ENCODE results near the gene MPLKIP.
"Not testable (repeated sequence)": the region's sequence is repeated elsewhere in the genome, so short reads cannot be mapped to it uniquely, and the experiment has no call there.

MPLKIP gene

DNA sequence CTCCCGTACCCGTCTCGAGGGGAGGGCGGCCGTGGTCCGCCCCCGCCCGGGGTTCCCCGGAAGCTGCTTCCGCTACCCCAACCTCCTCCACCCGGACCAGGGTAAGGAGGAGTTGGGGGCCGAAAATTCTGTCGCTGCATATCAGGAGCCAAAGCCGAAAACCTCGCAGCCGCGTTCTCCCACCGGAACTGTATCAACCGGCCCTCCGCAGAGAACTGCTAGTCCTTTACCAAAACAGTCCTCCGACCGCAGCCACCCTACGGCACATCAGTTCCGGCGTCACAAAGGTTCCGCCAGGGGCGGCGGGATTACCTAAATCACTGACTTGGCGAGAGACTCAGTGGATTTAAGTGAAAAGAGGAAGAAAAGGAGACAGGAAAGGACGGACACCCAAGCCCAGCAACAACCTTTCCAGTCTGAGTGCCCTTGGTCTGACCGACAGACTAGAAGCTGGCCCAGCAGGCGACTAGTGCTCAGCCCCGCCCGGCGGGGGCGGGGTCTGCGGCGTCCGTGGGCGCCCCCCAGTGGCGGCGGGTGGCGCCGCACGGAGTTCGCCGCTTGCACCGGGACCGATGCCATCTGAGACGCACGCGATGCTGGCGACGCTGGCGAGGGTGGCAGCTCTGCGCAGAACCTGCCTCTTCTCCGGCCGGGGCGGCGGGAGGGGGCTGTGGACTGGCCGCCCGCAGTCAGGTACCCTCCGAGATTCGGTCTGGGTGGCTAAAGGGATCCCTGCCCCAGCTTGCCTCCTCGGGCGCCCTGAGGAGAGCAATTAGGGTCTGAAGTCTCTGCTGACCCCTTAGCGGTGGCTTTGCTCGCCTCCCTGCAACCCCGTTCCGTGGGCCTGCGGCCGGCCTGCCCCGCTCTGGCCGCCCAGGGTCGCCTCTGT is at the start of gene MPLKIP, which contains the start of gene SUGCT:
Gene MPLKIP, minus strand, starts transcription at position 195 of the 889 bp plus-strand sequence. Its CDS starts 55 bp downstream, at position 140.
Gene SUGCT, plus strand, starts transcription at position 578 of the 889 bp plus-strand sequence.
- peak; percentile 90 for DNase-seq

DNA sequence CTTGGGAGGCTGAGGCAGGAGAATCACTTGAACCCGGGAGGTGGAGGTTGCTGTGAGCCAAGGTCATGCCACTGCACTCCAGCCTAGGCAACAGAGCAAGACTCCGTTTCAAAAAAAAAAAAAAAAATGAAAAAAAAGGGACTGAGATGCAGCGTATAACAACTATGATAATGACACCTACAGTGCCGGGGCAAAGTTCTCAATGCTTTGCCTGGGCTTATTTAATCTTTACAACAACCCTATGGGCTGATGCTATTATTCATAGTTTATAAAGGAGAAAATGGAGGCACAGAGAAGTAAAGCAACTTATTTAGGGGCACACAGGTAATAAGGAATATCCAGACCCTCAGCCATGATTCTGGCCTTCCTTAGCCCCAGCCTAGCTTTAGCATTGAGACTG is 48.0 kb upstream of the MPLKIP start:
- DNase-seq, result no peak

DNA sequence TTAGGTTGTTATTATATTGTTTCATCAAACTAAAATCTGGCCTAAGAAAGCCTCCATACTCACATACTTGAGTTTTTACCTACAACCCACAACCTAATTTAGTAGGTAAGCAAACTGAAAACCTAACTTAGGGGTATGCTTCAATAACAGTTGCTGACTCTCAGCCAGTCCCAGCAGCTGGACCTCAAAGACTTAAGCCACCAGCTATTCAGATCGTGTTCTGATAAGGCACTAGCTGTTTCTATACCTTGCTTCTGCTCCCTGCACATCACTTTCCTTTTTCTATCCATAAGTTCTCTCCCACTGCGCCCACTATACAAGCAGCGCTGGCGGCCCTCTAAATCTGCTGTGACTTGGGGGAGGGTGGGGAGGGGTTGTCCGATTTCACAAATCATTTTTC is 42.6 kb upstream of the MPLKIP start:
- no peak for DNase-seq

DNA sequence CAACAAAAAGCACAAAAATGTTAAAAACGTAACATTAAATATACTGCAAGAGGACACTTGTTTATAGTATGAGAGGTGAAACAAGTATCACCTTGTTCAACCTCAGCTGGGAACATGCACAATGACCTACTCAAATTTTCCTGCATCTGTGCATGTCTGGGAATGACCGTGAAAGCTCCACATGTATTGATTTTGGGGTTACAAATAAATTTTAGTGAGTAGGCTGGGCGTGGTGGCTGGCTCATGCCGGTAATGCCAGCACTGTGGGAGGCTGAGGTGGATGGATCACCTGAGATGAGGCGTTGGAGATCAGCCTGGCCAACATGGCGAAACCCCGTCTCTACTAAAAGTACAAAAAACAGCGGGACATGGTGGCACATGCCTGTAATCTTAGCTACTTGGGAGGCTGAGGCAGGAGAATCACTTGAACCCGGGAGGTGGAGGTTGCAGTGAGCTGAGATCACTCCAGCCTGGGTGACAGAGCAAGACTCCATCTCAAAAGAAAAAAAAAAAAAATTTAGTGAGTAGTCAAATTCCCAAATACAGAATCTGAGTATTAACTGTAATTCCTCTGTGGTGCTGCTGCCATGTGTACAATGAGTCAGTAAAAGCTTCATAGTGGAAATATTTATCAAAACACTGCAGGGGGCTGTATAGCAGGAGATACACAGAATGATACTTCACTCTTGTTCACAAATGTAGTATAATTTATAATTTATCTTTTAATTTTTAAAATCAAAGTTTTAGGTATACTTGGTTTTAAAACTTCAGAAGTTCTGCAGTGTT is 41.5 kb upstream of the MPLKIP start:
- DNase-seq, result no peak

DNA sequence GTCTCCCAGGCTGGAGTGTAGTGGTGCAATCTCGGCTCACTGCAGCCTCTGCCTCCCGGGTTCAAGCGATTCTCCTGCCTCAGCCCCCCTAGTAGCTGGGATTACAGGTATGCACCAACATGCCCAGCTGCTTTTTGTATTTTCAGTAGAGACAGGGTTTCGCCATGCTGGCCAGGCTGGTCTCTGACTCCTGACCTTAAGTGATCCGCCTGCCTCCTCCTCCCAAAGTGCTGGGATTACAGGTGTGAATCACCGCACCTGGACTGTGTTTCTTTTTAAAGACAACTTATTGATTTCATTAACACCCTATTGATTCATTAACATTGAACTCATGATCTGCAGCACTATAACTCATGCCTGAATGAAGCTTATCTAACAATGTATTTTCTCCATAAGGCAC is 40.8 kb upstream of the MPLKIP start:
- not testable (repeated sequence) for DNase-seq

DNA sequence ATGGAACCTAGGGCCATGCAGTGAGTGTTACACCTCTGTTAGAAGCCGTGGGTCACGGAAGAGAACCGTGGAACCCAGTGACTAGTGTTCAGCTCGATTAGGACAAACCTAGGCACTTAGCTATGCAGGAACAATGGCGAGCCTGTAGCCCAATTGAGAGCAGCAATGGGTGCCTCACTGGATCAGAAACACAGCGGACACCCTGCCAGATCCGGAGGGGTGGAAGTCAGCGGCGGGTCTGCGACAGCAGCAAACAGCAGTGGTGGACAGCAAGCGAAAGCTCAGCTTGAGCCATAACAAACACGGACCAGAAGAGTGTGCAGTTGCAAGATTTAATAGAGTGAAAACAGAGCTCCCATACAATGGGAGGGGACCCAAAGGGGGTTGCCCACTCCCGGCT is 38.7 kb upstream of the MPLKIP start:
- DNase-seq, result not testable (repeated sequence)

DNA sequence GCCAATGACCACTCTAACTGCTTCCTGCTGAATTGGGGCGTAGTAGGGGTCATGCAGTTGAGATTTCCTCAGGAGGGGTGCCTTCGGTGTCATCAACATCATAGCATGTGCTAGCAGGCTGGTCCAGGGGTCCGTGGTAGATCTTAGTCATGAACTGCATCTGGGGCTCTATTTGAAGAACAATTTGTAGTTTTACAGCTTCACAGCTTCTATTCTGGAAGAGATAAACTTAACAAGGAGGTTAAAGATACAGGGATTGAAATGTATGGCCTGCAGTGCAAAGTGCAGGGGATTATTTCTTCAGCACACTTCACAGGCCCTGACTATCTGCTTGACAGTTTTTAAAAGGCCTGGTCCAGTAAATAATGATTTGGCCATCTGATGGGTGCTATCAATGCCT is 33.8 kb upstream of the MPLKIP start:
- not testable (repeated sequence) for DNase-seq

DNA sequence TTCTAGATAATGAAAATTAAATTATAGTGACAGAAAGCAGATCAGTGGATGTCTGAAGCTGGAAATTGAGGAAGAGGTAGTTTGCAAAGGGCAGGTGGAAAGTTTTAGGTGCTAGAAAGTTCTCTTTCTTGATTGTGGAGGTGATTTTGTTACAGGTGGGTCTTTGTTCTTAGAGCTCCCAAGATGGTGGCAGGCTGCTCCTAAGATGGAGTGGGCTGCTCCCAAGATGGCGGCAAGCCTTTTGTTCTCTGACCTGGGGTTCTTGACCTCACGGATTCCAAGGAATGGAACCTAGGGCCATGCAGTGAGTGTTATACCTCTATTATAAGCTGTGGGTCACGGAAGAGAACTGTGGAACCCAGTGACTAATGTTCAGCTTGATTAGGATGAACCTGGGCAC is 32.9 kb upstream of the MPLKIP start:
- no peak for DNase-seq

DNA sequence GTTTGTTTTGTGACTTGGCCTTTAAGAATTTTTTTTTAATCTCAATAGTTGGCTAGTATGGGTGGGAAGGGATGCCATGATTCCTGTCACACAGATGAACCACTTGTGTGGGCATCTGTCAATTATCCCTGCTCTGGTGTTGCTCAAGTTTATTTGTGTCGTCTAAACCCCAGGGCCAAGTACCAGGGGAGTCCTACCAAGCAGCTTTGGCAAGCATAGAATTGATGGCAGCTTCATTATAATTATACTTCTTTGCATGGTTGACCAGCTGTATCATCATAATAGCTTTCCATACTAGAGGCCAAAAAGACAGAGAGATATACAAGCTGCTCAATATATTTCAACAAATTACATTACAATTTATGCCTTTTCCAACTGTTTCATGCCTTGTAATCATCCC is 30.8 kb upstream of the MPLKIP start:
- DNase-seq, result no peak

DNA sequence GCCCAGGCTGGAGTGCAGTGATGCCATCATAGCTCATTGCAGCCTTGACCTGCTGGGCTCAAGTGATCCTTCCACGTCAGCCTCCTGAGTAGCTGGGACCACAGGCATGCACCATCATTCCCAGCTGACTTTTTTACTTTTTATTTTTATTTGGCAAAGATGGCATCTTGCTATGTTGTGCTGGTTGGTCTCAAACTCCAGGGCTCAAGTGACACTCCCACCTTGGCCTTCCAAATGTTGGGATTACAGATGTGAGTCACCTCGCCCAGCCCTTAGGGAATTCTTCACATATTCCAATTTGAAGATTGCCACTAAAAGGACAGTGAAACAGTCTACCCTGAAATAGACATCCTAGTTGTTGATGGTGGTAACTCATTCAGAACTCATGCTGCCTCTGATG is 28.1 kb upstream of the MPLKIP start:
- no peak for DNase-seq

DNA sequence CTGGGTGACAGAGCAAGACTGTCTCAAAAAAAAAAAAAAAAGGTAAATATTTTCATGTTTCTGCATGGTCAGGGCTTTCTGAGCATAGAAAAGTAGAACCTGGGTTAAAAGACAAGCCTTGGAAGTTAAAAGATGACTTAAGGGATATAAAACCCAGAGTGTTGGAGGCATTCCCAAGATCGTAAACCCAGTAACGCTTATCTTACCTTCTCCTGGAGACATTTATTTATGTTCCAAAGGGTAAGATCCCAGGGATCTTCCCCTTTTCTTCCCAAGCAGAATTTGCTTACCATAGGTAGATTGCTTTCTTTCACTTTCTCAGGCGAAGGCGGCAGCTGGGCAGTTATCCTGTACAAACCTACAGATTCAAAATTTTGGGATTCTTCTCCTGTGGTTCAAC is 22.6 kb upstream of the MPLKIP start:
- DNase-seq, result no peak

DNA sequence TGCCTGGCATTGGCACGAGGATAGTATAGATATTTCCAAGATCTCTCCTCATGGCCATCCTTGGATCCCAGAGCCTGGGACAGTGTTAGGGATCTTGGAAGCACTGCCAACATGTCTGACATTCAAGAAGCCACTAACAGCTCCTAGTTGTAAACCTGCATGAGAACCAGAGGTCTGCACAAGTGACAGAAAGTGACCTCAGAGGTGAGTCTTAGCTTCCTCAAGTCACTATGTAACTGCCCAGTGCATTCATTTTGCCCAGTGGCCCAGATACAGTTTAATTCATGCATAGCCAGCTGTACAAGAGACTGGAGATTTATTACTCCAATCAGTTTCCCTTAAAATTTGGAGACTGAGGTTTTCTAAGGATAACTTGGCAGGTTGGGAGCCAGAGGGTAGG is 17.1 kb upstream of the MPLKIP start:
- DNase-seq, result no peak

DNA sequence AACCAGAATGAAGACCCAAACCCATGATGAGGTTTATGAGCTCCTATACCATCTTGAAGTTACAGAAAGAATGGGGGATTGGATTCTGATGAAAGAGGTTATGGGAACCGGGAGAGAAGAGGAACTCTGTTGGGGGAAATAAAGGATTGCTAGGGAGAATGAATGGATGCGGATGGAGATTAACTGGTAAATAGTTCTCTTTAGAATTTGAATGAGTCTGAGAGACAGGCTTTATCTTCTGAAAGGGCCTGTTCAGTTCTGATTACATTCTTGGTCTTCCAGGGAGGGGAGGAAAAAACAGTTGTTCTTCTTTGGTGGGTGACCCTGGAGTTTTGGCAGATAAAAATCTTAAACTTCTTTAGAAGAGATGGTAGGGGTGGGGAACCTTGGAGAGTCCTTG is 14.2 kb upstream of the MPLKIP start:
- DNase-seq, result no peak

DNA sequence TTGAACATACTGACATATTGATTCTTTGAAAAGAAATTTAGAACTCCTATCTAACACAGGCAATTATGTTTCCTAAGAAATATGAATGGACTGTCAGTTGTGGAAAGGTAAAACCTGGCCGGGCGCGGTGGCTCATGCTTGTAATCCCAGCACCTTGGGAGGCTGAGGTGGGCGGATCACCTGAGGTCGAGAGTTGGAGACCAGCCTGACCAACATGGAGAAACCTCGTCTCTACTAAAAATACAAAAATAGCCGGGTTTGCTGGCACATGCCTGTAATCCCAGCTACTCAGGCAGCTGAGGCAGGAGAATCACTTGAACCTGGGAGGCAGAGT is 13.8 kb upstream of the MPLKIP start:
- not testable (repeated sequence) for DNase-seq

DNA sequence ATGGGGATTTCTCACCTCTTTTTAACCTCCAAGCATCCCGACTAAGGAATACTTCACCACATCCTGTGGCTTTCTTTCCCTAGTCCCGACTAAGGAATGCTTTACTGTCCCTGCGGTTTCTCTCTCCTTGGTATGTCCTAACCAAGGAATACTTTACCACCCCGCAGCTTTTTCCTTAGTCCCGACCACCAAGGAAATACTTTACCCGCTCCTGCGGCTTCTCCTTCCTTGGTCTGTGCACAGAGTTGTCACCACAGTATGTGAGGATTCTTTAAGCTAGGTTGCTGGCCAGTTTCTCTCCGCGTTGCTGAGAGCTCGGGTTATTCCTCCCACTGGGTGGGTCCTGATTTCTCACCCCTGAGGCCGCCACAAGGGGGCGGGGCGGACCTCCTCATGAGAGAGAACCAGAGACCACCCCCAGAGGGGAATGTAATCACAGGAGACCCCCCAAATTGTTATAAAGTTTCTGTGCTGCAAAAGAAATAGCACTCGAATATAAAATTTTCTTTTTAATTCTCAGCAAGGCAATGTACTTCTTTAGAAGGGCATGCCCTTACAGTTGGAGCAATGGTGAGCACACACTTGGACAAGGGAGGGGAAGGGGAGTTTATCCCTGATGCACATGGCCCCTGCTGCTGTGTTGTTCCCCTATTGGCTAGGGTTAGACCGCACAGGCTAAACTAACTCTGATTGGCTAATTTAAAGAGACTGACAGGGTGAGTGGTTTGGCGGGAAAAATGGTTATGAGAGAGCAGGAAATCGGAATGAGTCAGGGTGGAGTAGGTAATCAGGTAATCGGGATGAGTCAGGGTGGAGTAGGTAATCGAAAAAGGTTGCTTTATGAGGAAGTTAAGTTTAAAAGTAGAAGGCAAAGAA is 13.2 kb upstream of the MPLKIP start:
- no peak for DNase-seq

DNA sequence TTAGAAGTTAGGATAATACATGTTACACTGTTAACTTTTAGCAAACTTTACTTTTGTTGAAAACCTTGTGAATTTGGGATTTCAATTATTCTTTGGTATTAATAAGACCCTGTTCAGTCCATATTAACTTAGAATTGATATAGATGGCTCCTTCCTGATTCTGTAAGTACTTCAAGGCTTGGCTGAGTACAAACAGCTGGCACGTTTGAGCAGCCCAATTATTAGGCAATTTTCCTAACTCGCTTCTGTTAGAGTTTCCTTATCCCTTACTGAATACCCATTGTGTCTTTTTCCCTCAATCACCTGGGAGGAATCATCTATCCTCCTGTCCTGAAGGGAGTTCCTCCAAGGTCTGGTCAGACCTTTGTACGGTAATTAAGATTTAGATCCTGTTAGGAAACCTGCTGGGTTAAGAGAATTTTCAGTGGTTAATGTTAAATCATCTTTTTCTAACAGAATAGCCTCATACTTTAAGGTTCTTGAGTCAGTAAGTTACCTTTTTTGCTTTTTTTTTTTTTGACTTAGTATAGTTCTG is 11.2 kb upstream of the MPLKIP start:
- not testable (repeated sequence) for DNase-seq

DNA sequence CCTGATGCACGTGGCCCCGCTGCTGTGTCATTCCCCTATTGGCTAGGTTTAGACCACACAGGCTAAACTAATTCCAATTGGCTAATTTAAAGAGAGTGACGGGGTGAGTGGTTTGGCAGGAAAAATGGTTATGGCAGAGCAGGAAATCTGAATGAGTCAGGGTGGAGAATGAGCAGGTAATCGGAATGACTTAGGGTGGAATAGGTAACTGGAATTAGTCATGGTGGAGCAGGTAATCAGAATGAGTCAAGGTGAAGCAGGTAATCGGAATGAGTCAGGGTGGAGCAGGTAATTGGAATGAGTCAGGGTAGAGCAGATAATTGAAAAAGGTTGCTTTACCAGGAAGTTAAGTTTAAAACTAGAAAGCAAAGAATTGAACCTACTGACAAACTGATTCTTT is 7.5 kb upstream of the MPLKIP start:
- not testable (repeated sequence) for DNase-seq

DNA sequence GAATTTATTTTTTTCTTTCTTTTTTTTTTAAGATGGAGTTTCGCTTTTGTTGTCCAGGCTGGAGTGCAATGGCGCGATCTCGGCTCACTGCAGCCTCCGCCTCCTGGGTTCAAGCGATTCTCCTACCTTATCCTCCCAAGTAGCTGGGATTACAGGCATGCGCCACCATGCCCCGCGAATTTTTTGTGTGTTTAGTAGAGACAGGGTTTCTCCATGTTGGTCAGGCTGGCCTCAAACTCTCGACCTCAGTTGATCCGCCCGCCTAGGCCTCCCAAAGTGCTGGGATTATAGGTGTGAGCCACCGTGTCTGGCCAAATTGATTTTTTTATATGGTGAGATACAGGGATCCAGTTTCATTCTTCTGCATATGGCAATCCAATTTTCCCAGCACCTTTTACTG is 5.5 kb upstream of the MPLKIP start:
- not testable (repeated sequence) for DNase-seq

DNA sequence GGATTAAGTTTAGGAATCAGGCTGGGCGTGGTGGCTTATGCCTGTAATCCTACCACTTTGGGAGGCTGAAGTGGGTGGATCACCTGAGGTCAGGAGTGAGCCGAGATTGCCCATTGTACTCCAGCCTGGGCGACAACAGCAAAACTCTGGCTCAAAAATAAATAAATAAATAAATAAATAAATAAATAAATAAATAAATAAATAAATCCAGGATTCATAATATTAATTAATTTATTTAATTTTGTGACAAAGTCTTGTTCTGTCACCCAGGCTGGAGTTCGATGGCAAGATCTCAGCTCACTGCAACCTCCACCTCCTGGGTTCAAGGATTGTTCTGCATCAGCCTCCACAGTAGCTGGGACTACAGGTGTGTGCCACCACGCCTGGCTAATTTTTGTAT is 4.6 kb upstream of the MPLKIP start:
- DNase-seq, result no peak

DNA sequence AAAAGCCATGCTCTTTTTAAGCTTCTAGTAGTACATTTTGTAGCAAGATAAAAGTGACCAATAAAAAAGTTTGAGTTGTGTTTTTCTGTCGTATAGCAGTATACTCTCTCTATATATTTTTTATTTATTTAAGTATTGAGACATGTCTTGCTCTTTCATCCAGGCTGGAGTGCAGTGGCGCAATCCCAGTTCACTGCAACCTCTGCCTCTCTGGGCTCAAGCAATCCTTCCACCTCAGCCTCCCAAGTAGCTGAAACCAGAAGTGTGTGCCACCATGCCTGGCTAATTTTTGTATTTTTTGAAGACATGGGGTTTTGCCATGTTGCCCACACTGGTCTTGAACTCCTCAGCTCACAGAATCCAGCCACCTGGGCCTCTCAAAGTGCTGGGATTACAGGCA is 3.1 kb upstream of the MPLKIP start:
- DNase-seq, result no peak

DNA sequence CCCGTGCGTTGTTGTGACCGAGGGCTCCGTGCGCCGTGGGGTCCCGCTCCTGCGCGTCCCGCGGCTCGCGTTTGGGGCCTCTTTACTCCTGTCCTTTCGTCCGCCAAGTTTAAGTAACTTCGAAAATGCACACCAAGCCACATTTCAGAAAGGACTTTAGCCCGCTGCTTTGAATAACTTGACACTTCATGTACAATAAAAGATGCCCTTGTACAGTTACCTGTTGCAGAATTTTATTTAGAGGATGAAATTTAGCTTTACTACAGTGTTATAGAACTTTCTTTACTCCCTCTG is 842 bp upstream of the MPLKIP start:
- no peak for DNase-seq

DNA sequence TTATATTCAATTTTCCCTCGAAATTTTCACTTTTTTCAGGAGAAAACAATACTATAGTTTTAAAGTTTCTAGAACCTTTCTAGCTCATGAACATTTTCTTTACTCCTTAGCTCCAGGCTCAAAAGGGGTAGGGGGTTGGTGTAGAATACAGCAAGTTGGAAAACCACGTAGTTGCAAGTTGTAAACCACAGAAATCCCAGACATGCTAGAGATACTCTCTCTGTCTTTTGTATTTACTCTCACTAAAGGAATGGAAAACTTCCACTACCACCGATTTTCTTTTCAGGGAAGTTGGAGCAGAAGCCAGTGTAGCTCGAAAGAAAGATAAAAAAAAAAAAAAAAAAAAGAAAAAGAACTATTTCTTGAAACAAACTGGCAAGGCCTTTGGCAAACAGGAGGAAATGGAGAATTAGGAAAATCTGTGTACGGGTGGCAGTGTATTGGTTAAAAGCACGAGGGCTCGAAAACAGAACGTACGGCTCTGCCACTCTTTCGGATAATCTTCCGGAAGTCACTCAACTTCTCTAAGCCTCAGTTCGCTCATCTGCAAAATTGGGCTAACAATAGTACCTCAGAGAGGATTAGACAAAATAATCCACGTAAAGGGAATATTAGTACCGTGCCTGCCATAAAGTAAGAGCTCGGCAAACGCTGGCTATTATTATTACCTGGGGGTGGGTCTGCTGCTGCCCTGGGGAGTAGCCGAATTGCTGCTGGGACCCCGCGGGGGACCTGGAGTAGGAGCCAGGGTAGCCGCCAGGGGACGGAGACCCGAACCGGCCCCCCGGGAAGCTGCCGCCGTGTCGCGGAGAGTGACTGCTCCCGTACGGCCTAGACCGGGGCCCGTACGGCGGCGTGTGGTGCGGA is 628 bp downstream of the MPLKIP start:
- no peak for DNase-seq

Data from activated T-cell treated with anti-CD3 and anti-CD28 coated beads, Interleukin-2, amount 50 U/mL, for 1 hour (primary cell).